Keratinocyte (primary cell): Measurements from ENCODE around the gene GTPBP6. TPM values are rescaled to one million over a fixed set of nuclear protein-coding genes. Genes with fewer than 3 reads are reported as not detected.

Source experiments
- DNase-seq: peaks from one replicate; pipeline ENCODE4 v3.0.0-alpha.2; 2011; ENCODE audit warnings: low read depth, missing footprints, low spot score
- FAIRE-seq: peaks from 2 replicates; lab custom pipeline; 2011; peaks lifted over from hg19 to GRCh38; lab: Jason Lieb, UNC
- H2AFZ ChIP-seq: 2 replicates; pipeline ENCODE4 v1.6.0; 2012; ENCODE audit warnings: low read length, control low read depth, inconsistent platforms; ENCODE audit not compliant: control insufficient read depth
- H3K27ac ChIP-seq: 2 replicates; pipeline ENCODE4 v1.5.1; 2011; ENCODE audit warnings: low read length; ENCODE audit not compliant: control insufficient read depth, insufficient read depth
- H3K27me3 ChIP-seq: 3 replicates; pipeline ENCODE4 v1.6.0; 2011; ENCODE audit warnings: low read length; ENCODE audit not compliant: control insufficient read depth, insufficient read depth; ENCODE audit errors: extremely low read depth
- H3K36me3 ChIP-seq, 2 experiments: 2 replicates in 1 of 2; 3 replicates in 1 of 2; pipeline ENCODE4 v1.5.1; 2011; ENCODE audit warnings: low read length in 2 of 2, mild to moderate bottlenecking in 1 of 2; ENCODE audit not compliant: control insufficient read depth in 2 of 2, insufficient read depth in 2 of 2; ENCODE audit errors: extremely low read depth in 1 of 2
- H3K4me1 ChIP-seq: 3 replicates; pipeline ENCODE4 v1.5.1; 2011; ENCODE audit warnings: low read length; ENCODE audit not compliant: control insufficient read depth, insufficient read depth; ENCODE audit errors: extremely low read depth
- H3K4me2 ChIP-seq: 3 replicates; pipeline ENCODE4 v1.6.0; 2011; ENCODE audit warnings: low read depth, low read length; ENCODE audit not compliant: control insufficient read depth, insufficient read depth; ENCODE audit errors: extremely low read depth
- H3K4me3 ChIP-seq, 3 experiments: fragments of 200-600 bp in 1 of 3; sonication (generic) in 1 of 3; 2 replicates in 2 of 3; 3 replicates in 1 of 3; pipeline ENCODE4 v1.5.1; 2011 to 2016; ENCODE audit warnings: low read length in 3 of 3, mild to moderate bottlenecking in 3 of 3, control low read depth in 2 of 3, inconsistent platforms in 1 of 3, low read depth in 1 of 3, mixed read lengths in 1 of 3, mixed run types in 1 of 3, moderate library complexity in 1 of 3; ENCODE audit not compliant: control insufficient read depth in 2 of 3, insufficient read depth in 2 of 3; ENCODE audit errors: extremely low read depth in 1 of 3
- H3K79me2 ChIP-seq: 2 replicates; pipeline ENCODE4 v1.6.0; 2012; ENCODE audit warnings: low read length; ENCODE audit not compliant: control insufficient read depth, insufficient read depth
- H3K9ac ChIP-seq: 3 replicates; pipeline ENCODE4 v1.6.0; 2011; ENCODE audit warnings: low read length; ENCODE audit not compliant: control insufficient read depth, insufficient read depth; ENCODE audit errors: extremely low read depth
- H3K9me1 ChIP-seq: 3 replicates; pipeline ENCODE4 v1.6.0; 2011; ENCODE audit warnings: low read length; ENCODE audit not compliant: control insufficient read depth, insufficient read depth; ENCODE audit errors: extremely low read depth
- H3K9me3 ChIP-seq: 2 replicates; pipeline ENCODE4 v1.5.1; 2012; ENCODE audit warnings: low read depth, low read length; ENCODE audit not compliant: control insufficient read depth
- H4K20me1 ChIP-seq: 3 replicates; pipeline ENCODE4 v1.6.0; 2011; ENCODE audit warnings: low read length; ENCODE audit not compliant: control insufficient read depth, insufficient read depth; ENCODE audit errors: extremely low read depth
- EZH2 ChIP-seq: IDR thresholded peaks from one replicate; pipeline ENCODE4 v1.6.1; 2012; ENCODE audit warnings: inconsistent platforms, mild to moderate bottlenecking, low read length, moderate library complexity
- dilution Hi-C: fragments of 300-500 bp; cut with MboI; formaldehyde crosslinking; loops from one replicate; pipeline ENCODE4 v1.7.0; 2020; ENCODE audit warnings: low sequenced_read_pairs; ENCODE audit not compliant: extremely low pct_ligation_motif_present
- polyA plus RNA-seq, 5 experiments: library from polyadenylated mRNA; depleted of rRNA in 3 of 5; stranded (reverse) in 3 of 5; stranded (forward) in 1 of 5; unstranded in 1 of 5; fragments of >200 nt; gene quantifications; 1 replicate in 1 of 5; 2 replicates in 3 of 5; 3 replicates in 1 of 5; pipeline versions ENCODE4 v1.2.1 to v1.2.3, GENCODE V29; 2011 to 2012; ENCODE audit warnings: missing spikeins in 2 of 5, low read depth in 1 of 5, low replicate concordance in 1 of 5
- TF ChIP-seq, protein P1 (sequence below), 3 experiments: IDR thresholded peaks in 1 of 3; conservative IDR thresholded peaks in 1 of 3; optimal IDR thresholded peaks in 1 of 3; 2 replicates in 2 of 3; 3 replicates in 1 of 3; pipeline versions ENCODE3 to v1.5.1; 2011; ENCODE audit warnings: low read length in 3 of 3, mild to moderate bottlenecking in 3 of 3, moderate library complexity in 2 of 3, control low read depth in 1 of 3, inconsistent platforms in 1 of 3; ENCODE audit not compliant: insufficient read depth in 2 of 3; ENCODE audit errors: extremely low read depth in 1 of 3

The GTPBP6 gene
- polyA plus RNA-seq, 1 donor (not counting 4 experiments of a cell fraction or from before 2014, with no cell fraction given), result 16.7 TPM

DNA sequence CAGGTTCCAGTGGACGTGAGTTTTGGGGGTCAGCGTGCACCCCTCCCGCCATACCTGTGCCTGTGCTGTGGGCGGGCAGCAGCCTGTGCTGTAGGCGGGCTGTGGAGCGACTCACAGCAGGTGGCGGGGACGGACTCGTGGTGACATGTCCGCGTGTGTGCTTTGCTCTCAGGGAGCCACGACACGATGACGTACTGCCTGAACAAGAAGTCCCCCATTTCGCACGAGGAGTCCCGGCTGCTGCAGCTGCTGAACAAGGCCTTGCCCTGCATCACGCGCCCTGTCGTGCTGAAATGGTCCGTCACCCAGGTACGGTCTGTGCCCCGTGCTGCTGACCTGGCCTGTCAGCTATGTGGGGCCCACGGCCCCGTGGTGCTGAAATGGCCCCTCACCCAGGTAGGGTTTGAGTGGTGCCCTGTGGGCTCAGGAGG lies 30.0 kb downstream of the GTPBP6 start:
- Histone ChIP-seq H3K79me2 (peaks cover 5% of the 10 kb centered on the region), H3K9me1 (no peaks in the 10 kb centered on the region), H3K27ac (no peak overlapping the region), H3K4me3 (no peak overlapping the region), H3K9ac (no peak overlapping the region), H3K36me3 (peaks cover 8 to 27% of the 10 kb centered on the region in 2 experiments), H2AFZ (no peak overlapping the region), H3K9me3 (peaks cover 5% of the 10 kb centered on the region), H3K4me2 (no peak overlapping the region), H4K20me1 (no peaks in the 10 kb centered on the region), H3K4me1 (peaks cover 6% of the 10 kb centered on the region), H3K27me3 (no peaks in the 10 kb centered on the region)
- no peak for TF ChIP-seq EZH2
- TF ChIP-seq, protein P1, sequence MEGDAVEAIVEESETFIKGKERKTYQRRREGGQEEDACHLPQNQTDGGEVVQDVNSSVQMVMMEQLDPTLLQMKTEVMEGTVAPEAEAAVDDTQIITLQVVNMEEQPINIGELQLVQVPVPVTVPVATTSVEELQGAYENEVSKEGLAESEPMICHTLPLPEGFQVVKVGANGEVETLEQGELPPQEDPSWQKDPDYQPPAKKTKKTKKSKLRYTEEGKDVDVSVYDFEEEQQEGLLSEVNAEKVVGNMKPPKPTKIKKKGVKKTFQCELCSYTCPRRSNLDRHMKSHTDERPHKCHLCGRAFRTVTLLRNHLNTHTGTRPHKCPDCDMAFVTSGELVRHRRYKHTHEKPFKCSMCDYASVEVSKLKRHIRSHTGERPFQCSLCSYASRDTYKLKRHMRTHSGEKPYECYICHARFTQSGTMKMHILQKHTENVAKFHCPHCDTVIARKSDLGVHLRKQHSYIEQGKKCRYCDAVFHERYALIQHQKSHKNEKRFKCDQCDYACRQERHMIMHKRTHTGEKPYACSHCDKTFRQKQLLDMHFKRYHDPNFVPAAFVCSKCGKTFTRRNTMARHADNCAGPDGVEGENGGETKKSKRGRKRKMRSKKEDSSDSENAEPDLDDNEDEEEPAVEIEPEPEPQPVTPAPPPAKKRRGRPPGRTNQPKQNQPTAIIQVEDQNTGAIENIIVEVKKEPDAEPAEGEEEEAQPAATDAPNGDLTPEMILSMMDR (optimal IDR thresholded peaks at IDR 0.05 in 1 of 3, IDR thresholded peaks at IDR 0.05 in 1 of 3, conservative IDR thresholded peaks at IDR 0.05 in 1 of 3; ENCODE audit: extremely low read depth in 1 of 3, insufficient read depth in 2 of 3, low read length in 3 of 3), result no peak
- FAIRE-seq (no peak), DNase-seq (no peak)
- dilution Hi-C loops, result no loop called here

DNA sequence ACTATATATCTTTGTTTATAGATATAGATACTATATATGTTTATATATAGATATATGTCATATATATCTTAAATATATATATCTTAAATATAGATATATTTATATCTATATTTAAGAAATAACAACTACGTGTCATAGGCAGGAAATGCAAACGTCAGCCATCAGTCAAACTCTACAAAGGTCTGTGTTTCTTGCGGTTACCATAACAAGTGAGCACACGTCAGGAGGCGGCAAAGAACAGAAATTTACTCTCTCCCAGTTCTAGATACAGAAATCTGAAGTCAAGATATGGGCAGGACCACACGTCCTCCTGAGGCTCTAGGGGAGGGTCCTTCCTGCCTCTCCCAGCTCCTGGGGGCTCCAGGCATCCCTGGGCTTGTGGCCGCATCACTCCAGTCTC lies 30.9 kb downstream of the GTPBP6 start:
- Histone ChIP-seq H3K36me3 (peaks cover 8 to 25% of the 10 kb centered on the region in 2 experiments), H3K4me2 (peak overlapping the region; percentile 66), H3K9ac (no peak overlapping the region), H3K27ac (peak overlapping the region; percentile 37), H3K9me3 (peaks cover 5% of the 10 kb centered on the region), H3K27me3 (no peaks in the 10 kb centered on the region), H3K9me1 (no peaks in the 10 kb centered on the region), H3K4me3 (peak overlapping the region in 1 of 3 experiments; percentile 31), H3K4me1 (peaks cover 6% of the 10 kb centered on the region), H4K20me1 (no peaks in the 10 kb centered on the region), H2AFZ (no peak overlapping the region), H3K79me2 (peaks cover 5% of the 10 kb centered on the region)
- TF ChIP-seq, protein P1 (optimal IDR thresholded peaks at IDR 0.05 in 1 of 3, IDR thresholded peaks at IDR 0.05 in 1 of 3, conservative IDR thresholded peaks at IDR 0.05 in 1 of 3; ENCODE audit: extremely low read depth in 1 of 3, insufficient read depth in 2 of 3, low read length in 3 of 3), result no peak
- no peak for TF ChIP-seq EZH2
- DNase-seq (no peak), FAIRE-seq (peak; percentile 74)
- dilution Hi-C loops, result no loop called here
